Stimulated activated CD4-positive, alpha-beta T cell treated with anti-CD3 and anti-CD28 coated beads, Interleukin-12 subunit alpha, Interleukin-12 subunit beta, amount 100 ng/mL, for 24 hours (primary cell): ENCODE measurements around the gene DNAJC3.
A peak's percentile ranks its signal among the peaks of the same experiment; 100 is the strongest.
"Not testable (repeated sequence)": the region's sequence is repeated elsewhere in the genome, so short reads cannot be mapped to it uniquely, and the experiment has no call there.

ENCODE experiments used
- DNase-seq, 2 experiments: peaks; one replicate each; pipeline ENCODE4 v3.0.0-alpha.2; 2020; ENCODE audit warnings: low read depth in 2 of 2

The DNAJC3 gene

DNA sequence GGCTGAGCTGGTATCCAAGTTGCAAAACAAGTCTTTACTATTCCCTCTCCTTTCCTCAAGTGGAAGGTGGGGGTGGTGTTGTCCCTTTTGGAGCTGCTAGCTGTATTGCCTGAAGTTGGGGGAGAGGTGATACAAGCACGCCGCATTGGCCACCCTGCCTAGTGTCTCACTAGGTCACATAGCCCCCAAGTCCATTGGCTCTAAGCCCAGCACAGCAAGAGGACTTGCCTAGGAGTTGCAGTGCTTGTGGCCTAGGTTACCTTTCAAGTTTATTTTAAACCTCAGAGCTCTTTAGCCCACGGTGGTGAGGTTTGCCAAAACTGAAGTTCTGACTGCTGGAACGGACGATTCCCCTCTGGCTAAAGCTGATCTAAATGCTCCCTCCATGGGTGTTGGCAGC is 5.3 kb upstream of the DNAJC3 start:
- no peak for DNase-seq

DNA sequence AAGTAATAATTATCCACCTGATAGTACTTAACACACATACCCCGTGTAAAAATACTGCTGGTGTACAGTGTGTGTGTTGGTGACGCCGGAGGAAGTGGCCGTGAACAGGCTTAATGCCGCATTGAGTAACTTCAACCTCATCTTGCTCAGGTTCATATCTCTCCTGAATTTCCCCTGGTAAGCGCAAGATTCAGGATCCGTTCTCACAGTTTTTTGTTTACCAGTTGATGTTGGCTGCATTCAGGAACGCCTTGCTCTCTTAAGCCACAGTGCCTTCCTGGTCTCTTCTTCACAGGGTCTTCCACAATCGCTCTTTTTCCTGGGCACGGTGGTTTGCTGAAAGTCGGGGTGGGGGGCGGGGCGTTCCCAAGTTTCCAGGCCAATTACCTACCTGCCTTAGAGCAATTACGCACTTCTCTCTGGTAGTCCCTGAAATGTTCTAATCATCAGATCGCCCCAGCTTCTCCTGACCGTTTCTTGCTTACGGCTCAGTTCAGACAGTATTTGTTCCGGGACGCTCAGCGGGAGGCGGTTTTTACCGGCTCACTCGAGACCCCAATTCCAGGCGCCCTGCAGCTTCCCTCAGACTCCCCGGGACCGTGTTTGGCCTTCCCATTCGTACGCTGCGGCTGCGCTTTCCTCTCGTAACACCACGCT is 706 bp upstream of the DNAJC3 start:
- DNase-seq: peak in 1 of 2 experiments; percentile 6

DNA sequence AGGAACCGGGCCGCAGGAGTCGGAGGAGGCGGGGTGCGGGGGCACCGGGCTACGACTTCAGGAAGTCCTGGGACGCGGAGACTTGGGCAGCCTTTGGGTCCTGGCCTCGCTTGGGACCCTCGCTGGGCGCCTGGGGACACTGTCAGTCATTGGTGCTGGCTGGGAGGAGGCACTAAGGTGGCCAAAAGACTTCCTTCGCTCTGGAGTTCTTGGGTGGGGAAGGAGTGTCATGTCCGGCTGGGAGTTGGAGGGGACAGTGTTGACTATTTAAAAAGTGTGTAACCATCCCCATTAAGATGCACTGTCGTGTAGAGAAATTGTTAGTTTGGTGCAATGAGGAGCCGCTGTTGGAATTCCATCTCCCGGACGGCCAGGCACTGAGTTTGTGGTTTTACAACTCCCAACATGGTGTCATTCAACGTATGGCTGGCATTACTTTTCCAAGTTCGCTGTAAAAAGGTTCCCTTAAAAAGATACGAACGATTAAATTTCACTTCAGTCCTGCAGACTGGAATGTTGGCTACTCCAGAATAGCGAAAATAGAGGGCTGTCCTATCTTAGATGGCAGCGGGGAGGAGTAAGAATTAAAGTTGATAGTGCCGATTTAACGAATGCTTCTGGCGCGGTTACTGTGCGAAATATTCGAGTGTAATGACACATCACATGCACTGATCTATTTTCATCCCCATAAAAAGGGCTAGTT is 776 bp downstream of the DNAJC3 start:
- DNase-seq: no peak

DNA sequence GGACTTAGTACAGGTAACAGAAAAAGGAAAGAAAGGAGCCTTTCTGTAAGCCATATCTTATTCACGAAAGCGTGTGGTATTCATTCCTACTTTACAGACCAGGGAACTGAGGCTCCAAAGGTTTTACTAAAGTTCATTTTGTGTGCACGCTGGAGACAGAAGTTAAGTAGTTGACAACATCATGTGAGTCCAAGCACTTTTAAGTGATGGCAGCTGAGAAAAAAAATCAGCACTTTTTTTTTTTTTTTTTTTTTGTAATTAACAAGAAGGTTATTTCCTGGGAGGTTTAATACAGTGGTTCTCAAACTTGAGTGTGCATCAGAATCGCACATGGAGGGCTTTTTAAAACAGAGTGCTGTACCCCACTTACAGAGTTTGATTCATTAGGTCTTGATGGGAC is 2.0 kb downstream of the DNAJC3 start:
- DNase-seq: no peak

DNA sequence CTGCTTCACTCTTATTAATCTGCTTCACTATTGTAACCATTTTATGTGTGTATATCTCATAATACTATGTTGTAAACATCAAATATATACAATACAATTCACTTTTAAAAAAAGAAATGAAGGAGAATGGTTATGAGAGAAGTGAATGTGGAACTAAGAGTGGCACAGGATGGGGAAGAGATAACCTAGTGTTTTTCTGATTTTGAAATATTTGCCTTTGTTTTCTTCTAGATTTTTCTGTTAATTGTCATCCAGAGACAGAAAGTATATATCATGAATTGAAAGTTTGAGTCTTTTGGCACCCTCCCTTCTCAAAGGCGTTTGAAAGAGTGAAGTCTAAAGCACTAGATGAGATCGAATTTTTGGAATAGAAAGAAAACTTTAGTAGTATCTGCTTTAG is 2.8 kb downstream of the DNAJC3 start:
- no peak for DNase-seq

DNA sequence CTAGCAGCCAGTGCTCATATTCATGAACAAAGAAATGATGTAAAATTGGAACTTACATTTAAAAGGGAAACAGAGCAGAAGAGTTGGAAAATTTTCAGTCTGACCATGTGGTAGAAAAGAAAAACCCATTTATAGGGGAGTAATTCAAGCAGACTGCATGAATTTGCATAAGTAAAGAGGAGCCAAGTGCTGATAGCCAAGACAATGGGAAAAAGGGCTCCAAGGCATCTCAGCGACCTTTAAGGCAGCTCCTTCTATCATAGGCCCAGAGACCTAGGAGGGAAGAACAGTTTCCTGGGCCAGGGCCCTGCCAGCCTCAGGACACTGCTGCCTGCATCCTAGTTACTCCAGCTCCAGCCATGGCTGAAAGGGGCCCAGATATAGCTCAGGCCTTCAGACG is 7.5 kb downstream of the DNAJC3 start:
- no peak for DNase-seq

DNA sequence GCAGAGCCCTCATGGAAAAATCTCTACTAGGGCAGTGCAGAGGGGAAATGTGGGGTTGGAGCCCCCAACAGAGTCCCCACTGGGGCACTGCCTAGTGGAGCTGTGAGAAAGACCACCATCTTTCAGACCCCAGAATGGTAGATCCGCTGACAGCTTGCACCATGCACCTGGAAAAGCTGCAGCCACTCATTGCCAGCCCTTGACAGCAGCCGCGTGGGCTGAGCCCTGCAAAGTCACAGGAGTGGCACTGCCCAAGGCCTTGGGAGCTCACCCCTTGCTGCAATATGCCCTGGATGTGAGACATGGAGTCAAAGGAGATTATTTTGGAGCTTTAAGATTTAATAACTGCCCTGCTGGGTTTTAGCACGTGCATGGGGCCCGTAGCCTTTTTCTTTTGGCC is 8.0 kb downstream of the DNAJC3 start:
- DNase-seq: not testable (repeated sequence)

DNA sequence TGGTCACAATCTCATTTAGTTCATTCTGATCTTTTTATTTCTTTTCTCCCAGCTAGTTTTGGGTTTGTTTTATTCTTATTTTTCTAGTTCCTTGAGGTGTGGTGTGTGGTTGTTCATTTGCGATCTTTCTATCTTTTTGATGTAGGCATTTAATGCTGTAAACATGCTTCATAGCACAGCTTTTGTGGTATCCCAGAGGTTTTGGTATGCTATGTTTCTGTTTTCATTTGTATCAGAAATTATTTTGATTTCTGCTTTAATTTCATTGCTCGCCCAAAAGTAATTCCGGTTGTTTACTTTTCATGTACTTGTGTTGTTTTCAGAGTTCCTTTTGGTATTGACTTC is 12.6 kb downstream of the DNAJC3 start:
- DNase-seq: no peak

- DNase-seq: not testable (repeated sequence)
Measured at GRCh38 chr13:95690986-95691385, 14.0 kb downstream of the DNAJC3 start.

GRCh38 chr13:95697052-95697680 is 20.2 kb downstream of the DNAJC3 start:
- no peak for DNase-seq

DNA sequence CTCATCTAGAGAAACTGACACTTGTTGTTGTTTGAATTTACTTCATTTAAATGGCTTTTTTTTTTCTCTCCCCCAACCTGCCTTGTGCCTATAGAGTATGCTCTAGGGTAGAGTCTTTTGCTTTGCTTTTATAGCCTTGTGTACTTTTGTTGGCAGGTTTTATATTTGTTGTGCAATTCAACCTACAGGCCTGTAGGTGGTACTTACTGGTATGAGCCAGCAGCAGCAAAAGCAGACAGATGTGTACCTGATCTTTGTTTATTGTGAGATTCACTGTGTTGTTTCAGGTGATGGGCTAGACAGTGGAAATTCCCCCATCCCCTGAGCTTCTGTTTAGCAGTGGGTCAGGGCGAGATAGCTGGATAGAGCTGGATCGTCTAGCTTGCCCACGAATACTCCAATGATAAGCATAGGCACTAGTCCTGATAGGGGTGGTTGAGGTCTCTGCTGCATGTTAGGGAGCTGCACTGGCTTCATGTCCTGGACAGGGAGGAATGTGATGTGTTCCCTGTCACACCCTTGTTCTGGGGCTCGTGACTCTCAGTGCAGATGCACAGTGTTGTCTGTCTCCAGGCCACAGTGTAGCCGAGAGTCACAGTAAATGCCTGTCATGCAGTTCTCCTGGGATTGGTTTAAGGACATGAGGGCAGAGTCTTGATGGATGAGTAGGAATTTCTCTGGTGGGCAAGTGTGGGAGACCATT is 21.3 kb downstream of the DNAJC3 start:
- DNase-seq: no peak

DNA sequence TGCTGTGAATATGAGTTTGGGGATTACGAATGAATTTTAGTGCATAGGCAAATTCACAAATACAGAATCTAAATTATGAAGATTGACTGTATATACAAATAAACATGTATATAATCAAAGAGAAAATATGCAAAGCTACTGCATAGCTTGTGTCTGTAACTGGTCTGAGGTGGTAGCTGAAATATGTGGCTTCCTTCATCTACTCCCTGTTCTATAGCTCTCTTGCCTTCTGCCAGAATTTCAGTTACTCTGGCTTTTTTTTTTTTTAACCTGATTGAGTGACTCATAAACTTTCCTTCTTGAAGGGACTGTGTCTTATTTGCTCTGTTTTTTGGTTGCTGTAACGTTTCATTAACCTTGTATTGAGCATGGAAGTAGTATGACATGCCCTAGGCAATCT is 26.6 kb downstream of the DNAJC3 start:
- DNase-seq: no peak

DNA sequence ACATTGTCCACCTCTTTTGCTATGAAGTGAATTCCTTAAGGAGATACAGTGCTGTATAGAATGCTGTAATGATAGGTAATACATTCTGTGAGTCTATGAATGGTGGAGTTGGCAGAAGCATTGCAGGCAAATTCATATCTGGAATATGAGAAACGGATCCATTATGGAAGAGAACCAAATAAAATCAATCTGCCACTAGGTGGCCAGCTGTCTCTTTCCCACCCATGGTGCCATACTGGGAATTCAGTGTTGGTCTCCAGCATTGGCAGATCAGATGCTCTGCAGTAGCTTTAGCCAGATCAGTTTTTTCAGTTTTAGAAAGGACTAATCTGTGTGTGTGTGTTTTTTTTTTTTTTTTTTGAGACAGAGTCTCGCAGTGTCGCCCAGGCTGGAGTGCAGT is 27.6 kb downstream of the DNAJC3 start:
- no peak for DNase-seq

- no peak for DNase-seq
Measured at GRCh38 chr13:95706356-95706755, 29.4 kb downstream of the DNAJC3 start.

DNA sequence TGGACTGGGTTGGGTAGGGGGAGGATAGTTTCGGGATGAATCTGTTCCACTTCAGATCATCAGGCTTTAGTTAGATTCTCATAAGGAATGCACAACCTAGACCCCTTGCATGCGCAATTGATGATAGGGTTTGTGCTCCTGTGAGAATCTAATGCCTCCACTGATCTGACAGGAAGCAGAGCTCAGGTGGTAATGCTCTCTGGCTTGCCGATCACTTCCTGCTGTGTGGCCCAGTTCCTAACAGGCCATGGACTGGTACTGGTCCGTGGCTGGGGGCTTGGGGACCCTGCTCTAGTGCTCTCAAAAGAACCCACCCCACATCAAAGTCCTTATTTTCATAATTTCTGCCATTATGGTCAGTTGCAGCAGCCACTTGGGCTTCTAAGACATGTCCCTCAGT is 30.1 kb downstream of the DNAJC3 start:
- no peak for DNase-seq

DNA sequence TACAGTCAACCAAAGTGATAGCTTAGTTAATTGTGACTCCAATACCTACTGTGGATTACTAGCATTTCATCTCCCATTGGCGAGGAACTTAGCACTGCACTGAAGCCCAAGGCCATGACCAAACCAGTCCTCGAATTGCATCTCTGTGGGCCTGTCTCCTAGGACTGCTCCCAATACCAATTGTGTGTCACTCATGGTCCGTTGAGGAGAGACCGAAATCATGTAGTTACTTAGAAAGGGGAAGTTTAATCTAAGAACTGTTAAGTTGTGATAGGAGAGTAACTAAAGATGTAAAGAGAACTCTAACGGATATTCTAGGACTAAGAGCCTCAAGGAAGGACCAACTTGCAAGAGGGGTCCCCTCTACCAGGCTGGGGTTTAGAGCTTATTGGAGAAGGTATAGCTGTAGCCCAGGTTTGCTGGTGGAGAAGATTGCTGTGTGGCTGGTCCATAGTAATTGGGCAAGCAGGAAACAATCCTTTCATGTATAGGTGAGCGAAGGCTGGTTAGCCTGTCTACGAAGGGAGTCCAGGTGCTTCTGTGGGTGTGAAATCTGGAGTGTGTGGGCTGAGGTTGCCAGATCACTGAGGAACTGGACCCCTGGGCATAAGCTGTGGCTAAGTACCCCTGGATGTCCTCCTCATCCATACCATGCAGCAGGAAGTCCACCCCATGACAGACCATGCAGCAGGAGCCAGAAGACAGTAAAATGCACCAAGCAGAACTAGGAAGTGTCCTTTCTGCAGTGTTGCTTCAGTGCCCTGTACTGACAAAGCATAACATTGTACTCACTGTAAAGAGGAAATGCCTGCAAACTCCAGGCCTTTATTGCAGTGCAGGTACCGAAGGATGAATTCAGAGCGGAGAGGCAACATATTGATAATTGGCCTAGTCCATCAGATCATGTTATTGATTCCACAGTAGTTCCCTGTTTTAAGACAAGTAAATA is 30.8 kb downstream of the DNAJC3 start:
- no peak for DNase-seq

DNA sequence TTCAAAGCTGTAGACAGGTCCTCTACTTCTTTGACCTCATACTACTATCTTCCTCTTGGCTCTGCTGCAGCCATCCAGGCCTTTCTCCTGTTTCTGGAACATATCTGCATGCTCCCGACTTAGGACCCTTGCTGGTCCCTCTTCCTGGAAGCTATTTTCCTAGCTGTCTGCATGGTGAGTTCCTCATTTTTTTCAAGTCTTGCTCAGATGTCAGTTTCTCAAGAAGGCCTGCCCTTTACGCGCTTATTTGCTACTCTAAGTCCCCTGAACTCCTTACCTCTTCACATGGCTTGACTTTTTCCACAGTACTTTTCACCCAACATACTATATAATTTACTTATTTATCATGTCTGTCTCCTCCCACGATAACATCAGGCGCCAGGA is 31.4 kb downstream of the DNAJC3 start:
- DNase-seq: no peak

DNA sequence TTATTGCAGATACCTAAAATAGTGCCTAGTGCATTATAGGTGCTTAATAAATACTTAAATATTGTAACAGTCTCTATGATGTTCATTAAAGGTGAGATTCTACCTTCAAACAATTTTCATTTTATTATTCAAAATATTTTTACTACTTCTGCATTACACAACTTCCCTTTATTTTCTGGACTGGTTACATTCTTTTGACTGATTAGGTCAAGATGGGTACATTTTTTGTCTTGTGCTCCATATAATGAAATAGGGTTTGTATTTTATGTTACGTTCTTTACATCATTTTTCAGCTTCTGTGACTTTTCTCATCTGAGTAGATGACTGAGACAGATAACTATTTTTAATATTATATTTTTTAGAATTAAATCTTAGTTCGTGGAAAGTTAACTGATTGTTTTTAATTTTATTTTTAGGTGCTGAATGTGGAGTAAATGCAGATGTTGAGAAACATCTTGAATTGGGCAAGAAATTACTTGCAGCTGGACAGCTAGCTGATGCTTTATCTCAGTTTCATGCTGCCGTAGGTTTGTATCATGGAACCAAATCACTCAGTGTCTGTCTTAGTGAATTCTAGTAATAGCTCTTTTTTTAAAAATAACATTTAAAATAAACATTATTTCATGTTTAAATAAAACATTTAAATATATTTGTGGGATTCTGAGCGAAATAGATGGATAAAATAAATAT is 32.0 kb downstream of the DNAJC3 start:
- DNase-seq: no peak

- no peak for DNase-seq
Measured at GRCh38 chr13:95710313-95710712, 33.4 kb downstream of the DNAJC3 start.

DNA sequence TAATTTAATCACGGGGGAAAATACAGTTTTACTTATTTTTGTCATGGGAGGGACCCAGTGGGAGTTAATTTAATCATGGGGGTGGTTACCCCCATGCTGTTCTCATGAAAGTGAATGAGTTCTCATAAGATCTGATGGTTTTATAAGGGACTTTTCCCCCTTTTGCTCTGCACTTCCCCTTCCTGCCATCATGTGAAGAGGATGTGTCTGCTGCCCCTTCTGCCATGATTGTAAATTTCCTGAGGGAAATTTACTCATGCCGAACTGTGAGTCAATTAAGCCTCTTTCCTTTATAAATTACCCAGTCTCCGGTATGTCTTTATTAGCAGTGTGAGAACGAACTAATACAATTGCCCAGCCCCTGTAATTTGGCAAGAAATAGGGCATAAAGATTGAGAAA is 35.9 kb downstream of the DNAJC3 start:
- not testable (repeated sequence) for DNase-seq

GRCh38 chr13:95713651-95714050 is 36.7 kb downstream of the DNAJC3 start:
- no peak for DNase-seq
